ENCODE results near the gene TPI1.

Gene TPI1

DNA sequence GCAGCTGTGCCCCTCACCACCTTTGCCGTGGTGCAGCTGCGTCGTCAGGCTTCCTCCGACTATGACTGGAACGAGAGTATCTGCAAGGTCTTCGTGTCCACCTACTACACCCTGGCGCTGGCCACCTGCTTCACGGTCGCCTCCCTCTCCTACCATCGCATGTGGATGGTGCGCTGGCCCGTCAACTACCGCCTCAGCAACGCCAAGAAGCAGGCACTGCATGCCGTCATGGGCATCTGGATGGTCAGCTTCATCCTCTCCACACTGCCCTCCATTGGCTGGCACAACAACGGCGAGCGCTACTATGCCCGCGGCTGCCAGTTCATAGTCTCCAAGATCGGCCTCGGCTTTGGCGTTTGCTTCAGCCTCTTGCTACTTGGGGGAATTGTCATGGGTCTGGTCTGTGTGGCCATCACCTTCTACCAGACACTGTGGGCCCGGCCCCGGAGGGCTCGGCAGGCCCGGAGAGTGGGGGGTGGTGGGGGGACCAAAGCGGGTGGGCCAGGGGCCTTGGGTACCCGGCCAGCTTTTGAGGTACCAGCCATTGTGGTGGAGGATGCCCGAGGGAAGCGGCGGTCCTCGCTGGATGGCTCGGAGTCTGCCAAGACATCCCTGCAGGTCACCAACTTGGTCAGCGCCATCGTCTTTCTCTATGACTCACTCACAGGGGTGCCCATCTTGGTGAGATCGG, 43.1 kb upstream of the TPI1 start:
- no peaks in the 10 kb centered on the region for H3K9me3 ChIP-seq (ENCODE audit: low read length)
- H3K4me3 ChIP-seq (ENCODE audit: low read depth in 1 of 2, low read length in 2 of 2), result no peak overlapping the region
- H3K9ac ChIP-seq (ENCODE audit: low read length), result no peak overlapping the region
- H3K4me1 ChIP-seq (ENCODE audit: insufficient read depth, low read length), result peaks cover 34% of the 10 kb centered on the region
- H3K36me3 ChIP-seq (ENCODE audit: insufficient read depth, low read length), result no peaks in the 10 kb centered on the region
- H3K27me3 ChIP-seq (ENCODE audit: control insufficient read depth in 1 of 2, insufficient read depth in 2 of 2, low read length in 2 of 2), result no peaks in the 10 kb centered on the region
- no peak overlapping the region for H3K27ac ChIP-seq (ENCODE audit: low read depth, low read length)

DNA sequence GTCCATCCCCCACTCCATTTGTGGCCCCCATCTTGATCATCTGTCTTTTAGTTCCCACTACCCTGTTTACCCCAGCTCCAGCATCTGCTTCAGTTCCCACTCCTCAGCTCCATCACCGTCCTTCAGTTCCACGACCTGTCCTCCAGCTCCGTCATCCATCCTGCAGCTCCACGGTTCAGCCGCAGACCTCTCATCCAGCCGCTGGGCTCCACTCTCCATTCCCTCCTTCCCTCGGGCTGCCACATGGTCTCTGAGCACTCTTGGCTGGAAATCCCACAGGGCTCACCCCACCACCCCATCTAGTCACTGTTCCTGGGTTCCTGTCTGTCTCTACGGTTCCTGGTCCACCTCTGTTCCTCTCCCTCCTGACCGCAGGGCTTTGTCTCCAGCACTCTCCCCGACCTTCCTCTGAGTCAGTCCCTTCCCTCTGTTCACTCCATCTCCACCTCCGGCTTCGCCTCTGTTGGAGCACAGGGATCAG, 42.4 kb upstream of the TPI1 start:
- no peak overlapping the region for H3K27ac ChIP-seq (ENCODE audit: low read depth, low read length)
- H3K4me1 ChIP-seq (ENCODE audit: insufficient read depth, low read length), result peaks cover 40% of the 10 kb centered on the region
- no peaks in the 10 kb centered on the region for H3K36me3 ChIP-seq (ENCODE audit: insufficient read depth, low read length)
- peak overlapping the region in 1 of 2 donors; percentile 36 for H3K4me3 ChIP-seq (ENCODE audit: low read depth in 1 of 2, low read length in 2 of 2)
- H3K9ac ChIP-seq (ENCODE audit: low read length), result no peak overlapping the region
- no peaks in the 10 kb centered on the region for H3K27me3 ChIP-seq (ENCODE audit: control insufficient read depth in 1 of 2, insufficient read depth in 2 of 2, low read length in 2 of 2)
- H3K9me3 ChIP-seq (ENCODE audit: low read length), result no peaks in the 10 kb centered on the region

DNA sequence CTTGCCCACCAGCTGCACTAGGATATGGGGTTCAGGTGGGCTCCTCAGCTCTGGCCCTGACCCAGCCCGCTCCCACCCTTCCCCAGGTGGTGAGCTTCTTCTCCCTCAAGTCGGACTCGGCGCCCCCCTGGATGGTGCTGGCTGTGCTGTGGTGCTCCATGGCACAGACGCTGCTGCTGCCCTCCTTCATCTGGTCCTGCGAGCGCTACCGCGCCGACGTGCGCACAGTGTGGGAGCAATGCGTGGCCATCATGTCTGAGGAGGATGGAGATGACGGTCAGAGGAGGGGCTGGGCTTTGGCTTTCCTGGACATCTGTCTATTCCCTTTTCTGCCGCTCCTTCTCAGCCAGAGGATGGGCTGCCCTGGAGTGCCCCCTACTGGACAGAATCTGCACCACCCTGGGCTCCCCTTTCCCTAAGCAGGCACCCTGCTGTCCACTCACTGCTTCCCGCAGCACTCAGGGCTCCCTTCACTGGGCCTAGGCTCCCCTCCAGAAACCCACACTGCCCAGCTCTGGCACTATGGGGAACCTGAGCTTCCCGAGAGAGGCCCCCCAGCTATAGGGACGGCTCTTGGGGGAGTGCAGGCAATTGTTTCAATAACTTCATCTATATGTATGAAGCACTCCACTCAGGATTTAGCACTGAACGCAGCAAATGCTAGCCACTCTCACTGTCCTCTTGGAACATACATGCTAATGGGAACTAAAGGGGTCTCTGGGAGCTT, 41.8 kb upstream of the TPI1 start:
- Histone ChIP-seq H3K9ac (ENCODE audit: low read length) (no peak overlapping the region), H3K9me3 (ENCODE audit: low read length) (no peaks in the 10 kb centered on the region), H3K4me3 (ENCODE audit: low read depth in 1 of 2, low read length in 2 of 2) (peak overlapping the region in 1 of 2 donors; percentile 36), H3K36me3 (ENCODE audit: insufficient read depth, low read length) (no peaks in the 10 kb centered on the region), H3K27ac (ENCODE audit: low read depth, low read length) (no peak overlapping the region), H3K27me3 (ENCODE audit: control insufficient read depth in 1 of 2, insufficient read depth in 2 of 2, low read length in 2 of 2) (no peaks in the 10 kb centered on the region), H3K4me1 (ENCODE audit: insufficient read depth, low read length) (peaks cover 42% of the 10 kb centered on the region)

DNA sequence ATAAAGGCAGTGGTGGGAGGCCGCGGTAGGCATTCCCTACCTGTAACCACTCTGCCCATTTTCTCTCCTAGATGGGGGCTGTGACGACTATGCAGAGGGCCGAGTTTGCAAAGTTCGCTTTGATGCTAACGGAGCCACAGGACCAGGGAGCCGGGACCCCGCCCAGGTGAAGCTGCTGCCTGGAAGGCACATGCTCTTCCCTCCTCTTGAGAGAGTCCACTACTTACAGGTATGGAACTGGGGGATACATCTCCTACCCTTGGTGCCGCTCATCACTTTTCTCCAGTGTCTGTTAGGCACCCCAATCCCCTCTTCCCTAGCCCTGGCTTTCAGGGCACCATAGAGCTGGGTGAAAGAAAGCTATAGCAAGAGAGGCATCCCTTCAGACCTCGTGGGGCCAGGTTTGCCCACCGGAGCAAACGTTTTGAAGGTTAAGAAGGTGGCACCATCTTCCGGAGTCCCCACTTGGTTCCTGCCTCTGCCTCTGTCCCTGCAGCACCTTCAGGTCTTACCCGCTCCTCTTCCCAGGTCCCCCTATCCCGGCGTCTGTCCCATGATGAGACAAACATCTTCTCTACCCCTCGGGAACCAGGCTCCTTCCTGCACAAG, 41.1 kb upstream of the TPI1 start:
- Histone ChIP-seq H3K27me3 (ENCODE audit: control insufficient read depth in 1 of 2, insufficient read depth in 2 of 2, low read length in 2 of 2) (no peaks in the 10 kb centered on the region), H3K27ac (ENCODE audit: low read depth, low read length) (no peak overlapping the region), H3K4me3 (ENCODE audit: low read depth in 1 of 2, low read length in 2 of 2) (no peak overlapping the region), H3K9ac (ENCODE audit: low read length) (no peak overlapping the region), H3K4me1 (ENCODE audit: insufficient read depth, low read length) (peaks cover 36% of the 10 kb centered on the region), H3K36me3 (ENCODE audit: insufficient read depth, low read length) (no peaks in the 10 kb centered on the region), H3K9me3 (ENCODE audit: low read length) (no peaks in the 10 kb centered on the region)

DNA sequence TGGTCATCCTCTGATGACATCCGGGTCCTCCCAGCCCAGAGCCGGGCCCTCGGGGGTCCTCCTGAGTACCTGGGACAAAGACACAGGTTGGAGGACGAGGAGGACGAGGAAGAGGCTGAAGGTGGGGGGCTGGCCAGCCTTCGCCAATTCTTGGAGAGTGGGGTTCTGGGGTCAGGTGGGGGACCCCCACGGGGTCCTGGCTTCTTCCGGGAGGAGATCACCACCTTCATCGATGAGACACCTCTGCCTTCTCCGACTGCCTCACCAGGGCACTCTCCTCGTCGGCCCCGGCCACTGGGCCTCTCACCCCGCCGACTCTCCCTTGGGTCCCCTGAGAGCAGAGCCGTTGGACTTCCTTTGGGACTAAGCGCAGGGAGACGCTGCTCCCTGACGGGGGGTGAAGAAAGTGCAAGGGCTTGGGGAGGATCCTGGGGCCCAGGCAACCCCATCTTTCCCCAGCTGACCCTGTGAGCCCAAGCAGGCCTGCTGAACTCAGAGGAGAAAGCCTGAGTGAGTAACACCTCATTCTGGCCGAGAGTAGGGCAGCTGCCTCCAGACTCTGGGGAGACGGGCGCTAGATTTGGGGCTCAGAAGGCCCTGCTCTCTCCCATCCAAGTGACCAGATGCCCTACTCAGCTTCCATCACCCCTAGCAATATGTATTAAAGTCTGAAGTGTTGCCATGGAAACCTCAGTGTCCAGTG, 40.4 kb upstream of the TPI1 start:
- H3K9ac ChIP-seq (ENCODE audit: low read length), result peak overlapping the region; percentile 0
- H3K9me3 ChIP-seq (ENCODE audit: low read length), result no peaks in the 10 kb centered on the region
- peak overlapping the region in 1 of 2 donors; percentile 14 for H3K4me3 ChIP-seq (ENCODE audit: low read depth in 1 of 2, low read length in 2 of 2)
- H3K4me1 ChIP-seq (ENCODE audit: insufficient read depth, low read length), result peaks cover 35% of the 10 kb centered on the region
- H3K27me3 ChIP-seq (ENCODE audit: control insufficient read depth in 1 of 2, insufficient read depth in 2 of 2, low read length in 2 of 2), result no peaks in the 10 kb centered on the region
- peaks cover 5% of the 10 kb centered on the region for H3K36me3 ChIP-seq (ENCODE audit: insufficient read depth, low read length)
- peak overlapping the region; percentile 78 for H3K27ac ChIP-seq (ENCODE audit: low read depth, low read length)

DNA sequence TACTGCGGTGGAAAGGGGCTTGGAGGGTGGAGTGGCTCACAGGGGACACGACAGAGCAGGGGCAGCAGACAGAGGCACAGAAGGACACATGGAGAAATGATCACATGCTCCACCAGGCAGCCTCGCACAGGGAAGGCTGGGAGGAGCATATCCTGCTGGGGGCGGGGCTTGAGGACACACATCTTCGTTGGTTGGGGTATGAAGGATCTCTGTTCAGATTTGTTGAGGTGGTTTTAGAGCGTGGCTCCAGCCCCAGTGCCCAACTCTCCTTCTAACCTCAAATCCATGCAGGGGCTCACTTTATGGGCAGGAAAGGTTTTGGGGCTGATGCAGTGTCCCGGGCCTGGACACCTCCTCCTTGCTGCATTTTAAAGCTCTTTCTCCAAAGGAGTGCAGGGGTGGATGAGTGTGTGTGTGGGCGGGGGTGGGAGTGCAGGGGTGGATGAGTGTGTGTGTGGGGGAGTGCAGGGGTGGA, 39.9 kb upstream of the TPI1 start:
- peak overlapping the region; percentile 78 for H3K27ac ChIP-seq (ENCODE audit: low read depth, low read length)

DNA sequence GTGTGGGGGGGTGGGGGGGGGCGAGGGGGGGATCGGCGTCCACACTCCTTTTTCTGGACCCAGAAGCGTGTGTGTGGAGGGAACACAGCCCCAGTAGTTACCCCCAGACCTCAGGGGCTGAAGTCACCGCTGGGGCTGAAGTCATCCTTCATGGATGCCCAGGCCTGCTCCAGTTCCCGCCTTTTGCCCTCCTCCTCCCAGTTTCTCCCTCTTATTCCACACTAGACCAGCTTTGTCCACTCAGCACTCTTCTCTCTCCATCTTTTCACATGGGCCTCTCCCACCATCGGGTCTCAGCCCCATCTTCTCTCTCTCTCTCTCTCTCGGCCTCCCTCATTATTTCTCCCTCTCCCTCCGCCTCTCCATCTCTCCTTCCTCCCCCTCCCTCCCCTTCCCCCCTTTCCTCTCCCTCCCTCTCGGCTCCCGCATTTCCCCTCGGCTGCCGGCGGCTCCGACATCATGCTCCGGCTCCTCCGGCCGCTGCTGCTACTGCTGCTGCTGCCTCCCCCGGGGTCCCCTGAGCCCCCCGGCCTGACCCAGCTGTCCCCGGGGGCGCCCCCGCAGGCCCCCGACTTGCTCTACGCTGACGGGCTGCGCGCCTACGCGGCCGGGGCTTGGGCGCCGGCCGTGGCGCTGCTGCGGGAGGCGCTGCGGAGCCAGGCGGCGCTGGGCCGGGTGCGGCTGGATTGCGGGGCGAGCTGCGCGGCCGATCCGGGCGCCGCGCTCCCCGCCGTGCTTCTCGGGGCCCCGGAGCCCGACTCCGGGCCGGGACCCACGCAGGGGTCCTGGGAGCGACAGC, 39.1 kb upstream of the TPI1 start, which contains the start of gene P3H3:
Gene P3H3, plus strand, starts transcription at position 426 of the 799 bp plus-strand sequence. Its CDS starts 34 bp downstream, at position 460.
- Histone ChIP-seq H3K9ac (ENCODE audit: low read length) (peak within 1 kb of the TSS; percentile 76), H3K36me3 (ENCODE audit: insufficient read depth, low read length) (peaks cover 9% of the 10 kb centered on the region), H3K27me3 (ENCODE audit: control insufficient read depth in 1 of 2, insufficient read depth in 2 of 2, low read length in 2 of 2) (no peaks in the 10 kb centered on the region), H3K27ac (ENCODE audit: low read depth, low read length) (peak within 1 kb of the TSS; percentile 85), H3K9me3 (ENCODE audit: low read length) (no peaks in the 10 kb centered on the region), H3K4me3 (ENCODE audit: low read depth in 1 of 2, low read length in 2 of 2) (peak within 1 kb of the TSS; percentile 84 to 87), H3K4me1 (ENCODE audit: insufficient read depth, low read length) (peaks cover 29% of the 10 kb centered on the region)

More for the DNA sequence above, 39.9 kb upstream of the TPI1 start:
- Histone ChIP-seq H3K36me3 (ENCODE audit: insufficient read depth, low read length) (peaks cover 6% of the 10 kb centered on the region), H3K9me3 (ENCODE audit: low read length) (no peaks in the 10 kb centered on the region), H3K4me1 (ENCODE audit: insufficient read depth, low read length) (peaks cover 29% of the 10 kb centered on the region), H3K9ac (ENCODE audit: low read length) (peak overlapping the region; percentile 0), H3K27me3 (ENCODE audit: control insufficient read depth in 1 of 2, insufficient read depth in 2 of 2, low read length in 2 of 2) (no peaks in the 10 kb centered on the region), H3K4me3 (ENCODE audit: low read depth in 1 of 2, low read length in 2 of 2) (peak overlapping the region in 1 of 2 donors; percentile 14)

DNA sequence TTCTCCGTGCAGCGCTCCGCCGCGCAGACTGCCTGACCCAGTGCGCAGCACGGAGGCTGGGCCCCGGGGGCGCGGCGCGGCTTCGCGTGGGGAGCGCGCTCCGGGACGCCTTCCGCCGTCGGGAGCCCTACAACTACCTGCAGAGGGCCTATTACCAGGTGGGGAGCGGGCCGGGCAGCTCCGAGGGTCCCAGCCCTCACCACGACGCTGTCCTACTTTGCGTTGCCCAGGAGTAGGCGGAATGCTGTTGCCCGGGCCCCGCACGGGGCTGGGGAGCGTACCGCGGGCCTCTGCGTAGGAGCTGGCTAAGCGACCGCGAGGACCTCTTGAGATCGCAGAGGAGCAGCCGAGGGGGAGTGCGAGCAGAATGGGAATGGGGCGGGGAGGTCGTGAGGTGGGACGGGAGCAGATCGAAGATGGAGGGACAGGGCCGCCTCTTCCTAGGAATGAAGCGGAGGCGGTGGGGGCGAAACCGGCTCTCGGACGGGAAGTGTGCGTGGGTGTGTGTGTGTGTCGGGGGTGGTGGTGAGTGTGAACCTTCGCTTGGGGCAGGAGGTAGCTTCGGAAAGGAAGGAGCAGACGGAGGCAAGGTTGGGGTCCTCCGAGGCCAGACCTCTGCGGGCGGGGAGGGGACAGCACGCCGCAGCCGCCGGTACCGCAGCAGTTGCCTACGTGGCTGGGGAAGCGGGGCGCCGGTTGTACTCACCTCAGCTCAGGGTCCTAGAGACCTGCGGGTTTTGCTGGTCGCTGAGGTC, 38.4 kb upstream of the TPI1 start:
- Histone ChIP-seq H3K4me3 (ENCODE audit: low read depth in 1 of 2, low read length in 2 of 2) (peak overlapping the region; percentile 84 to 87), H3K9me3 (ENCODE audit: low read length) (no peaks in the 10 kb centered on the region), H3K27me3 (ENCODE audit: control insufficient read depth in 1 of 2, insufficient read depth in 2 of 2, low read length in 2 of 2) (no peaks in the 10 kb centered on the region), H3K36me3 (ENCODE audit: insufficient read depth, low read length) (peaks cover 15% of the 10 kb centered on the region), H3K9ac (ENCODE audit: low read length) (peak overlapping the region; percentile 76), H3K27ac (ENCODE audit: low read depth, low read length) (peak overlapping the region; percentile 85), H3K4me1 (ENCODE audit: insufficient read depth, low read length) (peaks cover 29% of the 10 kb centered on the region)

DNA sequence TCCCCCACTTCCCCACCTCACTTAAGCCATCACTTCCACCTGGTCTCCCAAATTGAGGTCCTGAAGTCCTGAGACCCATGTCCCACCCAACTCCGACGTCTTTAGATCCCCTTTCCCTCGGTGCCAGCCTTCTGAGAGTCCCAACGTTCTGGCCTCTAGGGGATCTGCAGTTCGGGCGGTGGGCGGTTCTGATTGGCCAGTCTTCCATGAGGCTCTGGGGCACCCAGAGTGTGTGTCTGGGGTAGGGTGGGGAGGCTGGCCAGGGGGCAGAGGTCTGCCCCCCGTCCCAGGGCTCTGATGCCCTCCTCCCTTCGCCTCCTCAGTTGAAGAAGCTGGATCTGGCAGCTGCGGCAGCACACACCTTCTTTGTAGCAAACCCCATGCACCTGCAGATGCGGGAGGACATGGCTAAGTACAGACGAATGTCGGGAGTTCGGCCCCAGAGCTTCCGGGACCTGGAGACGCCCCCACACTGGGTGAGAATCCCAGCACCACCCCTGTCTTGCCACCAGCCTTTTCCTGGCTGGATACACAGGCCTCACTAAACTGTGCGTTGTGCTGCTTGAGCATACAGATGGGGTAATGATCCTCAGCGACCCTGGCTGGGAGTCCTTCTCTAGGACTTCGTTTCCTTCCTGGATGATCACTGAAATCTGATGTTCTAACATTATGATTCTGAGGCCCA, 37.7 kb upstream of the TPI1 start:
- peaks cover 15% of the 10 kb centered on the region for H3K36me3 ChIP-seq (ENCODE audit: insufficient read depth, low read length)
- peak overlapping the region; percentile 84 to 87 for H3K4me3 ChIP-seq (ENCODE audit: low read depth in 1 of 2, low read length in 2 of 2)
- no peaks in the 10 kb centered on the region for H3K9me3 ChIP-seq (ENCODE audit: low read length)
- H3K27me3 ChIP-seq (ENCODE audit: control insufficient read depth in 1 of 2, insufficient read depth in 2 of 2, low read length in 2 of 2), result no peaks in the 10 kb centered on the region
- H3K4me1 ChIP-seq (ENCODE audit: insufficient read depth, low read length), result peaks cover 29% of the 10 kb centered on the region
- peak overlapping the region; percentile 76 for H3K9ac ChIP-seq (ENCODE audit: low read length)
- H3K27ac ChIP-seq (ENCODE audit: low read depth, low read length), result peak overlapping the region; percentile 85
